Loucy (cell line): ENCODE data around the gene ELOF1.

Experiments used
- EZH2phosphoT487 ChIP-seq: fragments of 200-600 bp; IDR thresholded peaks from 2 replicates; pipeline ENCODE4 v1.6.1; 2018; ENCODE audit warnings: antibody characterized with exemption, mild to moderate bottlenecking, moderate library complexity, borderline replicate concordance
- TF ChIP-seq, protein P1 (sequence below): fragments of 200-600 bp; sonication (generic); conservative IDR thresholded peaks from 2 replicates; pipeline ENCODE4 v1.5.1; 2014; ENCODE audit warnings: mild to moderate bottlenecking, antibody characterized with exemption, low read length

DNA sequence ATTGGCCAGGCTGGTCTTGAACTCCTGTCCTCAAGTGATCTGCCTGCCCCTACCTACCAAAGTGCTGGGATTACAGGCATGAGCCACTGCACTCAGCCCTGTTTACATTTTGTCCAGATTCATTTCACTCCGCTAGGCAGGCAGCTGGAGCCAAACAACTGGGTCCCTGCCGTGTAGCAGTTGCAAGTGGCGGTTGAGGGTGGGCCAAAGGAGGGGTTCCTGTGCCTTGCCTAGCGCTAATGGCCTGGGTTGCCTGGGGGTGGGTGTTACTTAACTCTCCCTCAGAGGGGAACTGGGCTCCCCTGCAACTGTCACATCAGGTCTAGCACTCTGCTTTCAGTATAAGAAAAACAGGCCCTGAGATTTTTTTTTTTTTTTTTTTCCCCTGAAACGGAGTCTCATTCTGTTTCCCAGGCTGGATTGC, 11.0 kb upstream of the ELOF1 start:
- TF ChIP-seq, protein P1, sequence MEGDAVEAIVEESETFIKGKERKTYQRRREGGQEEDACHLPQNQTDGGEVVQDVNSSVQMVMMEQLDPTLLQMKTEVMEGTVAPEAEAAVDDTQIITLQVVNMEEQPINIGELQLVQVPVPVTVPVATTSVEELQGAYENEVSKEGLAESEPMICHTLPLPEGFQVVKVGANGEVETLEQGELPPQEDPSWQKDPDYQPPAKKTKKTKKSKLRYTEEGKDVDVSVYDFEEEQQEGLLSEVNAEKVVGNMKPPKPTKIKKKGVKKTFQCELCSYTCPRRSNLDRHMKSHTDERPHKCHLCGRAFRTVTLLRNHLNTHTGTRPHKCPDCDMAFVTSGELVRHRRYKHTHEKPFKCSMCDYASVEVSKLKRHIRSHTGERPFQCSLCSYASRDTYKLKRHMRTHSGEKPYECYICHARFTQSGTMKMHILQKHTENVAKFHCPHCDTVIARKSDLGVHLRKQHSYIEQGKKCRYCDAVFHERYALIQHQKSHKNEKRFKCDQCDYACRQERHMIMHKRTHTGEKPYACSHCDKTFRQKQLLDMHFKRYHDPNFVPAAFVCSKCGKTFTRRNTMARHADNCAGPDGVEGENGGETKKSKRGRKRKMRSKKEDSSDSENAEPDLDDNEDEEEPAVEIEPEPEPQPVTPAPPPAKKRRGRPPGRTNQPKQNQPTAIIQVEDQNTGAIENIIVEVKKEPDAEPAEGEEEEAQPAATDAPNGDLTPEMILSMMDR: no peak
- TF ChIP-seq EZH2phosphoT487: no peak
